Tibial nerve (tissue), 3 donors: Measurements from ENCODE around the gene PFKFB4.

Source experiments
- POLR2A ChIP-seq, 2 donors: fragments of 450-650 bp; IDR thresholded peaks; one replicate each; pipeline ENCODE4 v1.6.1; 2017; ENCODE audit warnings: antibody characterized with exemption in 2 of 2, mild to moderate bottlenecking in 2 of 2, moderate library complexity in 2 of 2
- TF ChIP-seq, protein P1 (sequence below), 5 experiments: fragments of 200-600 bp in 3 of 5; fragments of 450-650 bp in 2 of 5; sonication (generic) in 3 of 5; IDR thresholded peaks; one replicate each; pipeline ENCODE4 v1.5.1; 2016 to 2019; ENCODE audit warnings: antibody characterized with exemption in 5 of 5, mild to moderate bottlenecking in 3 of 5, moderate library complexity in 2 of 5

DNA sequence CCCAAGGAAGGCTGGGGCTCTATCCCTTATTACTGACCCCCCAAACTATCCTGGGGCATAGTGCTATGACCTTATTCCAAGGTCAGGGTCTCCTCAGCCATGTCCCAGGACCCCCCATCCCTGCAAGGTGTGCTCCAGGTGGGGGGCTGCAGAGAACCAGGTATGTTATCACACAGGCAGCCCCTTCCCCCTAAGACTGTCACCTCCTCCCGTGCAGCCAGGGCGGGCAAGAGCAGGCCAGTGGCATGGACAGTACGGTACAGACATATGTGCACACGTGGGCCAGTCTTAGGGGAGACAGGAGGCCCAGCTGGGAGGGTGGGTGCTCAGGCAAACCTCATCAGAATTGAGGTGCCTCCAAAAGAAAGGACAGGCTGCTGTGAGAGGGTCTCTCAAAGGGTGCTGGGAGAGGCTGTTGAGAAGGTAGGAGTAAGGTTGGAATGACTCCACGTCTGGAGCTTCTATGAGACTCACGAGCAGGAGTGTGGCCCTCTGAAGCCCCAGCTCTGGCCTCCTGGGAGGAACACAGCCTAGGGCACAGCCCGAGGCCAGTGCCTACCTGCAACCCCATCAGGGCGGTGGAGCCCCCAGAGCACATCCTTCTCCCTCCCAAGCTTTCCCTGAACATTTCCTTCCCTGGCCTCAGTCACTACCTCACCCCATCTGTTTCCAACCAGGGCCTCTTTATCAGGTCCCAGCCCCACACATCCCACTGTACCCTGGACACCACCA is 40.2 kb upstream of the PFKFB4 start:
- TF ChIP-seq, protein P1, sequence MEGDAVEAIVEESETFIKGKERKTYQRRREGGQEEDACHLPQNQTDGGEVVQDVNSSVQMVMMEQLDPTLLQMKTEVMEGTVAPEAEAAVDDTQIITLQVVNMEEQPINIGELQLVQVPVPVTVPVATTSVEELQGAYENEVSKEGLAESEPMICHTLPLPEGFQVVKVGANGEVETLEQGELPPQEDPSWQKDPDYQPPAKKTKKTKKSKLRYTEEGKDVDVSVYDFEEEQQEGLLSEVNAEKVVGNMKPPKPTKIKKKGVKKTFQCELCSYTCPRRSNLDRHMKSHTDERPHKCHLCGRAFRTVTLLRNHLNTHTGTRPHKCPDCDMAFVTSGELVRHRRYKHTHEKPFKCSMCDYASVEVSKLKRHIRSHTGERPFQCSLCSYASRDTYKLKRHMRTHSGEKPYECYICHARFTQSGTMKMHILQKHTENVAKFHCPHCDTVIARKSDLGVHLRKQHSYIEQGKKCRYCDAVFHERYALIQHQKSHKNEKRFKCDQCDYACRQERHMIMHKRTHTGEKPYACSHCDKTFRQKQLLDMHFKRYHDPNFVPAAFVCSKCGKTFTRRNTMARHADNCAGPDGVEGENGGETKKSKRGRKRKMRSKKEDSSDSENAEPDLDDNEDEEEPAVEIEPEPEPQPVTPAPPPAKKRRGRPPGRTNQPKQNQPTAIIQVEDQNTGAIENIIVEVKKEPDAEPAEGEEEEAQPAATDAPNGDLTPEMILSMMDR (IDR thresholded peaks at IDR 0.05): no peak
- no peak for TF ChIP-seq POLR2A (IDR thresholded peaks at IDR 0.05)
